ENCODE measurements around the gene CEPT1. TPM values are rescaled to one million over a fixed set of nuclear protein-coding genes. Genes with fewer than 3 reads are reported as not detected.

CEPT1 gene
- total and polyA plus RNA-seq, 9 of the 15 experiments (the other 6 are each of a cell fraction or from before 2014, with no cell fraction given): 24.4 to 72.6 (median 42.4) TPM

- TF ChIP-seq CEBPB (tag; IDR thresholded peaks at IDR 0.05): no peak
- no peak for TF ChIP-seq ETV6 (IDR thresholded peaks at IDR 0.05; ENCODE audit: borderline replicate concordance in 1 of 2, low read depth in 2 of 2, low read length in 1 of 2)
- no peak for TF ChIP-seq ETV6 (CRISPR knock-in tag; IDR thresholded peaks at IDR 0.05; ENCODE audit: borderline replicate concordance)
- no peak for TF ChIP-seq MED1 (CRISPR knock-in tag; IDR thresholded peaks at IDR 0.05; ENCODE audit: borderline replicate concordance)
- TF ChIP-seq ZEB2 (IDR thresholded peaks at IDR 0.05): peak; percentile 58; the same call in 1 of the 2 replicates
- no peak for TF ChIP-seq KHSRP (IDR thresholded peaks at IDR 0.05)
- 0 out of 2 replicates have a peak, but pooled peaks have one; percentile 45 for TF ChIP-seq HDAC2 (IDR thresholded peaks at IDR 0.05)
- no peak for TF ChIP-seq TFAM (CRISPR knock-in tag; conservative IDR thresholded peaks at IDR 0.05)
- no peak for TF ChIP-seq BCOR (IDR thresholded peaks at IDR 0.05)
- no peak for TF ChIP-seq KAT2B (IDR thresholded peaks at IDR 0.05; ENCODE audit: low read depth, low read length)
- TF ChIP-seq RCOR1 (IDR thresholded peaks at IDR 0.05; ENCODE audit: borderline replicate concordance in 1 of 2, low read depth in 2 of 2, low read length in 2 of 2): peak in 1 of 2 experiments; percentile 77; a peak in 1 of 4 replicates
- 0 out of 2 replicates have a peak, but pooled peaks have one; percentile 8 for TF ChIP-seq JUND (IDR thresholded peaks at IDR 0.05; ENCODE audit: borderline replicate concordance, low read depth, low read length)
- no peak; the same call in 2 of the 3 replicates for TF ChIP-seq JUND (tag; IDR thresholded peaks at IDR 0.05; ENCODE audit: borderline replicate concordance, low read depth, low read length)
- peak; percentile 33; the same call in 1 of the 2 replicates for TF ChIP-seq MAFK (IDR thresholded peaks at IDR 0.05; ENCODE audit: low read length)
- TF ChIP-seq, protein P1, sequence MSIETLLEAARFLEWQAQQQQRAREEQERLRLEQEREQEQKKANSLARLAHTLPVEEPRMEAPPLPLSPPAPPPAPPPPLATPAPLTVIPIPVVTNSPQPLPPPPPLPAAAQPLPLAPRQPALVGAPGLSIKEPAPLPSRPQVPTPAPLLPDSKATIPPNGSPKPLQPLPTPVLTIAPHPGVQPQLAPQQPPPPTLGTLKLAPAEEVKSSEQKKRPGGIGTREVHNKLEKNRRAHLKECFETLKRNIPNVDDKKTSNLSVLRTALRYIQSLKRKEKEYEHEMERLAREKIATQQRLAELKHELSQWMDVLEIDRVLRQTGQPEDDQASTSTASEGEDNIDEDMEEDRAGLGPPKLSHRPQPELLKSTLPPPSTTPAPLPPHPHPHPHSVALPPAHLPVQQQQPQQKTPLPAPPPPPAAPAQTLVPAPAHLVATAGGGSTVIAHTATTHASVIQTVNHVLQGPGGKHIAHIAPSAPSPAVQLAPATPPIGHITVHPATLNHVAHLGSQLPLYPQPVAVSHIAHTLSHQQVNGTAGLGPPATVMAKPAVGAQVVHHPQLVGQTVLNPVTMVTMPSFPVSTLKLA (conservative IDR thresholded peaks at IDR 0.05): 0 out of 4 replicates have a peak, but pooled peaks of 1 of the 2 experiments have one; percentile 20
- TF ChIP-seq MCM3 (IDR thresholded peaks at IDR 0.05): no peak
- no peak for TF ChIP-seq SMARCA5 (IDR thresholded peaks at IDR 0.05)
- peak in 1 of 2 experiments; percentile 72; a peak in 2 of 4 replicates for TF ChIP-seq KDM1A (IDR thresholded peaks at IDR 0.05)
- TF ChIP-seq NCOR1 (IDR thresholded peaks at IDR 0.05): peak; percentile 61
- TF ChIP-seq RFX1 (IDR thresholded peaks at IDR 0.05): no peak
- TF ChIP-seq HMGN3 (IDR thresholded peaks at IDR 0.05; ENCODE audit: borderline replicate concordance, extremely low read depth, insufficient read length, low read depth, low read length): no peak
- peak; percentile 47 for TF ChIP-seq MAFG (tag; conservative IDR thresholded peaks at IDR 0.05)
- TF ChIP-seq SRSF1 (IDR thresholded peaks at IDR 0.05; ENCODE audit: low read depth, low read length): no peak
- TF ChIP-seq, protein P2, sequence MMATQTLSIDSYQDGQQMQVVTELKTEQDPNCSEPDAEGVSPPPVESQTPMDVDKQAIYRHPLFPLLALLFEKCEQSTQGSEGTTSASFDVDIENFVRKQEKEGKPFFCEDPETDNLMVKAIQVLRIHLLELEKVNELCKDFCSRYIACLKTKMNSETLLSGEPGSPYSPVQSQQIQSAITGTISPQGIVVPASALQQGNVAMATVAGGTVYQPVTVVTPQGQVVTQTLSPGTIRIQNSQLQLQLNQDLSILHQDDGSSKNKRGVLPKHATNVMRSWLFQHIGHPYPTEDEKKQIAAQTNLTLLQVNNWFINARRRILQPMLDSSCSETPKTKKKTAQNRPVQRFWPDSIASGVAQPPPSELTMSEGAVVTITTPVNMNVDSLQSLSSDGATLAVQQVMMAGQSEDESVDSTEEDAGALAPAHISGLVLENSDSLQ (IDR thresholded peaks at IDR 0.05): peak; percentile 77
- no peak for TF ChIP-seq ZNF12 (CRISPR knock-in tag; IDR thresholded peaks at IDR 0.05)
- TF ChIP-seq, protein P3, sequence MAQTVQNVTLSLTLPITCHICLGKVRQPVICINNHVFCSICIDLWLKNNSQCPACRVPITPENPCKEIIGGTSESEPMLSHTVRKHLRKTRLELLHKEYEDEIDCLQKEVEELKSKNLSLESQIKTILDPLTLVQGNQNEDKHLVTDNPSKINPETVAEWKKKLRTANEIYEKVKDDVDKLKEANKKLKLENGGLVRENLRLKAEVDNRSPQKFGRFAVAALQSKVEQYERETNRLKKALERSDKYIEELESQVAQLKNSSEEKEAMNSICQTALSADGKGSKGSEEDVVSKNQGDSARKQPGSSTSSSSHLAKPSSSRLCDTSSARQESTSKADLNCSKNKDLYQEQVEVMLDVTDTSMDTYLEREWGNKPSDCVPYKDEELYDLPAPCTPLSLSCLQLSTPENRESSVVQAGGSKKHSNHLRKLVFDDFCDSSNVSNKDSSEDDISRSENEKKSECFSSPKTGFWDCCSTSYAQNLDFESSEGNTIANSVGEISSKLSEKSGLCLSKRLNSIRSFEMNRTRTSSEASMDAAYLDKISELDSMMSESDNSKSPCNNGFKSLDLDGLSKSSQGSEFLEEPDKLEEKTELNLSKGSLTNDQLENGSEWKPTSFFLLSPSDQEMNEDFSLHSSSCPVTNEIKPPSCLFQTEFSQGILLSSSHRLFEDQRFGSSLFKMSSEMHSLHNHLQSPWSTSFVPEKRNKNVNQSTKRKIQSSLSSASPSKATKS (CRISPR knock-in tag; IDR thresholded peaks at IDR 0.05): no peak
- TF ChIP-seq ZNF3 (CRISPR knock-in tag; IDR thresholded peaks at IDR 0.05): no peak
- TF ChIP-seq TEAD4 (IDR thresholded peaks at IDR 0.05; ENCODE audit: low read length): peak; percentile 77
- TF ChIP-seq TEAD4 (CRISPR knock-in tag; IDR thresholded peaks at IDR 0.05; ENCODE audit: borderline replicate concordance): no peak
Measured at GRCh38 chr1:111172463-111172862, 32.4 kb downstream of the CEPT1 start (continued).

All from K562 (cell line).